Body of pancreas (tissue), 4 donors: ENCODE data around the gene ASB16.

Source experiments
- POLR2A ChIP-seq, 3 donors: fragments of 450-650 bp; IDR thresholded peaks; one replicate each; pipeline ENCODE4 v1.6.1; 2016; ENCODE audit warnings: antibody characterized with exemption in 3 of 3, mild to moderate bottlenecking in 2 of 3
- TF ChIP-seq, protein P1 (sequence below), 7 experiments: fragments of 450-650 bp in 4 of 7; fragments of 200-600 bp in 3 of 7; sonication (generic) in 3 of 7; IDR thresholded peaks; one replicate each; pipeline ENCODE4 v1.5.1; 2016 to 2019; ENCODE audit warnings: antibody characterized with exemption in 7 of 7

DNA sequence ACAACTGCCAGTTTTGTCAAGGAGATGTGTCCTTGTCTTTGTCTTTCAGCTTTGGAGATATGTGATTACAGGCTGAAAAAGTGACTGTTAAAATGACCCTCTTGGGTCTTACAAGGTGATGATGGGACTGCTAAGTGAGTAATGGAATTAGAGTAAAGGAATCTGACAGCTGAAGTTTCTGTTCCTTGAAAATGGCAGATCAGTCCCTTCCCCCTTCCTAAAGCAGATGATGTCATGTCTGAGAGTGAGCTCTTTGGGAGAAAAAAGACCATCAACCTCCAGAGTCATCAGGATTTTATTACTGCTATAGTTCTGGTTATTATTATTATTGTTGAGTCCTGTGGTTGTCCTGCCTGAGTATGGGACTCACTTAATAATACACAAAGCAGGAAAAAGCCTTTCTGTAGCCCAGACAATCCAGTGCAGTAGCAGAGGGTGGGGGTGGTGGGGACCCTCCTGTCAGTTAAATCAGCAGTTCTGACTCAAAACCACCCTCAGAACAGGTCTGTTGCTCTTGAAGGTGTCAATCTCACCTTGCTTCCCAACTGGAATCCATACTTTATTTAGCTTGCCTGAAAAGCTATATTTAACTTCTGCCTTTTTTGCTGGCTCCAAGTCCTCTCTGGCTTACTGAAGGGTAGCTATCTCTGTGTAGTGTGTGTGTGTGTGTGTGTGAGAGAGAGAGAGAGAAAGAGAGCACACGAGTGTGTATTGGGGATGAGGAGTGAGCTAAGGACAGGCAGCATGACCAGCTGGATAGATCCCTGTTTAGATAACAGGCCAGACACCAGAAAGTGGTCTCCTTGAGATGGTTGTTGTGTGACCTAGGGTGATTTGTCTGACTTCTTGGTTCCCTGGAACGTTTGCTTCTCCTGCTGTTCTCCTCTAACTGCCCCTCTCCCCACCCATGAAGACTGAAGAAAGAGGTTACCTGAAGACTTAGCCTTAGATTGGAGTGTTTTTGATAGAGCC lies 23.8 kb upstream of the ASB16 start:
- TF ChIP-seq, protein P1, sequence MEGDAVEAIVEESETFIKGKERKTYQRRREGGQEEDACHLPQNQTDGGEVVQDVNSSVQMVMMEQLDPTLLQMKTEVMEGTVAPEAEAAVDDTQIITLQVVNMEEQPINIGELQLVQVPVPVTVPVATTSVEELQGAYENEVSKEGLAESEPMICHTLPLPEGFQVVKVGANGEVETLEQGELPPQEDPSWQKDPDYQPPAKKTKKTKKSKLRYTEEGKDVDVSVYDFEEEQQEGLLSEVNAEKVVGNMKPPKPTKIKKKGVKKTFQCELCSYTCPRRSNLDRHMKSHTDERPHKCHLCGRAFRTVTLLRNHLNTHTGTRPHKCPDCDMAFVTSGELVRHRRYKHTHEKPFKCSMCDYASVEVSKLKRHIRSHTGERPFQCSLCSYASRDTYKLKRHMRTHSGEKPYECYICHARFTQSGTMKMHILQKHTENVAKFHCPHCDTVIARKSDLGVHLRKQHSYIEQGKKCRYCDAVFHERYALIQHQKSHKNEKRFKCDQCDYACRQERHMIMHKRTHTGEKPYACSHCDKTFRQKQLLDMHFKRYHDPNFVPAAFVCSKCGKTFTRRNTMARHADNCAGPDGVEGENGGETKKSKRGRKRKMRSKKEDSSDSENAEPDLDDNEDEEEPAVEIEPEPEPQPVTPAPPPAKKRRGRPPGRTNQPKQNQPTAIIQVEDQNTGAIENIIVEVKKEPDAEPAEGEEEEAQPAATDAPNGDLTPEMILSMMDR (IDR thresholded peaks at IDR 0.05), result no peak
- TF ChIP-seq POLR2A (IDR thresholded peaks at IDR 0.05), result no peak
